ENCODE results near the gene CCDC120. TPM values are rescaled to one million over a fixed set of nuclear protein-coding genes. Genes with fewer than 3 reads are reported as not detected.

CCDC120 gene
- total RNA-seq, 3 donors from 2014 or later (not counting 1 experiment from before 2014, with no cell fraction given): 12.5 to 14.2 (median 13.0) TPM

DNA sequence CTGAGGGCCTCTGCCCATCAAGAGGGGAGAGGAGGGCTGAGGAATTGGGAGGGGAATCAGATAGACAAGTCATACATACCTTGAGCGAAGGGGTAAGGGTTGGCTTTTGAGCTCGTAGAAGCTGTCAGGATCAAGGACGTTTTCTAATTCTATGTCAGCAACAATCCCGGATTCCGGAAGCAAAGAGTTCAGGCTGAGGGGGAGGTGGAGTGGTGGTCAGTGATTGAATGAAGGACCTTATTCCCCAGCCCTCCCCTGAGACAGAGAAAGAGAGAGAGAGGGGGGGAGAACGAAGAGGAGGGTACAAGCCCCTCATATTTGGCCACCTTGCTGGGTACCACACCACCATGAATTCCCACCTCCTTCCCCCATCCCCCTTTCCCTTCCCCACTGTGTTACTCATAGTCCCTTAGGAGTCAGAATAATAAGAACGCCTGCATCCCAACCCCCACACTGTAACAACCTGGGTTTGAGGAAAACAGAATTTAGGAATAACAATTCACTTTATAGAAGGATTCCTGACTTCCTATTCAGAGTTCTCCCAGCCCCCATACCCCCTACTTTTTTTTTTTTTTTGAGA, 18.3 kb upstream of the CCDC120 start:
- peak overlapping the region; percentile 81 to 92 for H3K27ac Mint-ChIP-seq
- Histone ChIP-seq H3K36me3 (ENCODE audit: control insufficient read depth, insufficient read depth, low read length) (peaks cover 17% of the 10 kb centered on the region), H3K4me1 (ENCODE audit: control insufficient read depth, insufficient read depth, low read length) (peaks cover 33% of the 10 kb centered on the region), H3K9me3 (ENCODE audit: control insufficient read depth, insufficient read depth, low read length) (no peaks in the 10 kb centered on the region), H3K4me3 (ENCODE audit: low read length) (no peak overlapping the region), H3K27me3 (ENCODE audit: control insufficient read depth, insufficient read depth, low read length) (no peaks in the 10 kb centered on the region), H3K27ac (ENCODE audit: low read length) (peak overlapping the region; percentile 57)
- ATAC-seq: no peak
- no peak for DNase-seq
- no peak overlapping the region for H3K4me3 Mint-ChIP-seq
- no peaks in the 10 kb centered on the region for H3K36me3 Mint-ChIP-seq
- no peaks in the 10 kb centered on the region for H3K9me3 Mint-ChIP-seq
- TF ChIP-seq, protein P1, sequence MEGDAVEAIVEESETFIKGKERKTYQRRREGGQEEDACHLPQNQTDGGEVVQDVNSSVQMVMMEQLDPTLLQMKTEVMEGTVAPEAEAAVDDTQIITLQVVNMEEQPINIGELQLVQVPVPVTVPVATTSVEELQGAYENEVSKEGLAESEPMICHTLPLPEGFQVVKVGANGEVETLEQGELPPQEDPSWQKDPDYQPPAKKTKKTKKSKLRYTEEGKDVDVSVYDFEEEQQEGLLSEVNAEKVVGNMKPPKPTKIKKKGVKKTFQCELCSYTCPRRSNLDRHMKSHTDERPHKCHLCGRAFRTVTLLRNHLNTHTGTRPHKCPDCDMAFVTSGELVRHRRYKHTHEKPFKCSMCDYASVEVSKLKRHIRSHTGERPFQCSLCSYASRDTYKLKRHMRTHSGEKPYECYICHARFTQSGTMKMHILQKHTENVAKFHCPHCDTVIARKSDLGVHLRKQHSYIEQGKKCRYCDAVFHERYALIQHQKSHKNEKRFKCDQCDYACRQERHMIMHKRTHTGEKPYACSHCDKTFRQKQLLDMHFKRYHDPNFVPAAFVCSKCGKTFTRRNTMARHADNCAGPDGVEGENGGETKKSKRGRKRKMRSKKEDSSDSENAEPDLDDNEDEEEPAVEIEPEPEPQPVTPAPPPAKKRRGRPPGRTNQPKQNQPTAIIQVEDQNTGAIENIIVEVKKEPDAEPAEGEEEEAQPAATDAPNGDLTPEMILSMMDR (IDR thresholded peaks at IDR 0.05): no peak
- H3K4me1 Mint-ChIP-seq: peaks cover 23 to 33% of the 10 kb centered on the region in 2 donors
- intact Hi-C loops (cut with micrococcal nuclease): loop anchor here (5.0 kb wide), 1 partner anchor 123 kb away; the partner anchor contains the start of gene PIM2
- no peaks in the 10 kb centered on the region for H3K27me3 Mint-ChIP-seq (ENCODE audit: low read depth in 2 of 2)
- WGBS (ENCODE audit: insufficient coverage): 88% methylated on average over 5 of the region's 7 CpGs

DNA sequence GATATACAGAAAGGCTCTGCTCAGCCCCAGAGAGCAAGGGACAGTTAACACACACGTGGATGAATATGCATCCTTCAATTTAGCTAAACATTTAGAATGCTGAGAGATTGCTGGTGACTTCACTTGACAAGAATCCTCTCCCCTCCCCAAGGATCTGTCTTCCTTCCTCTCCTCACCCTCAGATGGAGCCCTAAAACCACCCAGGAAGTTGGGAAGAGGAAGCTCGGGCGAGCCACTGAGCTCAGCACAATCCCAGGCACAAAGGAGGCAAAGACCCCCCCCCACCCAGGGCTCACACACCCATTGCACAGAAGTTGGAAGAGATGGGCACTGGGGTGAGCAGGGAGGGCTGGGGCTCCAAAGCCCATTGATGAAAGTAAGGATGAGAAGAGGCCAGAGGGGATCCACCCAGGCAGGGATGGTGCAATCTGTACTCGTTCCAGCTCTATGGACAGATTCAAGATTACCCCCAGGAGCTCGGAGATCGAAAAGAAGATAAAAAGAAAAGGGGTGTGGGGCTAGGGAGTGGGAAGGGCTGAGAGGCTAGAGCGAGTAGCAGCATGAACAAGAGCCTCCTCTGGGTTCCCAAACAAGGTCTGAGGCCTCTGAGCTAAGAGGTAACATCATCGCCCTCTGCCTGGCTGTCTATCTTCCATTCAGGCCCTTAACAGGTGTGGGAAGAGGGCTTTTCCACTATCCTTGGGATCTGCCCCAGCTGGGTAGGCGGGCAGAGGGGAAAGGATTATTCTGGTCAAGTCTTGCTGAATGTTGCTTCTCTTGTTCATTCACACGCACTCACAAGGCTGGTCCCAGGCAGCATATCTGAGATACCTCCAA, 16.8 kb upstream of the CCDC120 start:
- H3K9me3 ChIP-seq (ENCODE audit: control insufficient read depth, insufficient read depth, low read length): no peaks in the 10 kb centered on the region
- DNase-seq (peak in 1 of 2 donors; percentile 28), ATAC-seq (no peak)
- 32% methylated on average over 4 of the region's 10 CpGs for WGBS (ENCODE audit: insufficient coverage)
- peaks cover 23 to 33% of the 10 kb centered on the region in 2 donors for H3K4me1 Mint-ChIP-seq
- intact Hi-C loops (cut with micrococcal nuclease): loop anchor here (2.0 to 5.0 kb wide), 2 partner anchors 39 to 125 kb away; partner anchors contain the start of genes GRIPAP1 and PIM2
- H3K4me1 ChIP-seq (ENCODE audit: control insufficient read depth, insufficient read depth, low read length): peaks cover 33% of the 10 kb centered on the region
- H3K27me3 ChIP-seq (ENCODE audit: control insufficient read depth, insufficient read depth, low read length): no peaks in the 10 kb centered on the region
- H3K4me3 Mint-ChIP-seq: peak overlapping the region; percentile 86
- H3K27me3 Mint-ChIP-seq (ENCODE audit: low read depth in 2 of 2): no peaks in the 10 kb centered on the region
- H3K9me3 Mint-ChIP-seq: no peaks in the 10 kb centered on the region
- TF ChIP-seq, protein P1 (IDR thresholded peaks at IDR 0.05): no peak
- H3K27ac Mint-ChIP-seq: peak overlapping the region; percentile 89 to 92
- peak overlapping the region; percentile 94 for H3K27ac ChIP-seq (ENCODE audit: low read length)
- H3K36me3 ChIP-seq (ENCODE audit: control insufficient read depth, insufficient read depth, low read length): peaks cover 17% of the 10 kb centered on the region
- peak overlapping the region; percentile 66 for H3K4me3 ChIP-seq (ENCODE audit: low read length)
- no peaks in the 10 kb centered on the region for H3K36me3 Mint-ChIP-seq

DNA sequence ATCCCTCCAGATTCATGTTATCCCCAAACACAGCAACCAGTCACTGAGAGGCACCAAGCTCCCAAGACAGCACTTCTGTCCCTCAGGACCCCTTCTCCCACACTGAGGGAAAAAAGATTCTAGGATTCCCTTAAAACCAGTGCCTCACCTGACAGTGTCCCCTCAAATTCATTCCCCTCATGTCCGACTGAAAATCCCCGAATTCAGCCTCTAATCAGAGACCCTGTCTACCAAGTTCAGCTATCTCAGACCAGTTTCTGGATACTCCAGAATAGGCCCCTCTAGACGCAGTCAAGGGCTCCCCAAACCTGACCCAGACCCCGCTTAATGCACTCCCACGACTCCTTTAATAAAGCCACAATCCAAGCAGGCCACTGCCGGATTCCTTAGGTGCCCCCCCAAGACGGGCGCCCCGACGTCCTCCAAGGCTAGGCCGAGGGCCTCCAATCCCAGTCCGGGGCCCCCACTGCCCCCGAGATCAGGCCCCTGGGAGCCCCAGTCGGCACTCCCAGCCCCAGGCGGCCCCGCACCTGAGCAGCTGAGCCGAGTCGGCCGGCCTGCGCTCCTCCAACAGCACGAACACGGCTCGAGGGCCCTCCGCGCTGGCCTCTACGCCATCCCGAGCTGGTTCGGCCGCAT, 16.1 kb upstream of the CCDC120 start:
- TF ChIP-seq, protein P1 (IDR thresholded peaks at IDR 0.05): no peak
- ATAC-seq (no peak), DNase-seq (no peak)
- peak overlapping the region; percentile 66 for H3K4me3 ChIP-seq (ENCODE audit: low read length)
- under 1% methylated on average over 29 of the region's 29 CpGs for WGBS (ENCODE audit: insufficient coverage)
- H3K36me3 ChIP-seq (ENCODE audit: control insufficient read depth, insufficient read depth, low read length): peaks cover 16% of the 10 kb centered on the region
- H3K27me3 Mint-ChIP-seq (ENCODE audit: low read depth in 2 of 2): no peaks in the 10 kb centered on the region
- intact Hi-C loops (cut with micrococcal nuclease): loop anchor here (1.0 to 5.0 kb wide), 3 partner anchors 40 to 125 kb away; partner anchors contain the start of genes GRIPAP1 and PIM2
- H3K36me3 Mint-ChIP-seq: no peaks in the 10 kb centered on the region
- no peaks in the 10 kb centered on the region for H3K9me3 Mint-ChIP-seq
- H3K27ac ChIP-seq (ENCODE audit: low read length): peak overlapping the region; percentile 94
- peak overlapping the region; percentile 86 for H3K4me3 Mint-ChIP-seq
- H3K9me3 ChIP-seq (ENCODE audit: control insufficient read depth, insufficient read depth, low read length): no peaks in the 10 kb centered on the region
- peaks cover 33% of the 10 kb centered on the region for H3K4me1 ChIP-seq (ENCODE audit: control insufficient read depth, insufficient read depth, low read length)
- peak overlapping the region; percentile 89 to 92 for H3K27ac Mint-ChIP-seq
- peaks cover 23 to 33% of the 10 kb centered on the region in 2 donors for H3K4me1 Mint-ChIP-seq
- H3K27me3 ChIP-seq (ENCODE audit: control insufficient read depth, insufficient read depth, low read length): no peaks in the 10 kb centered on the region

Data from natural killer cell (primary cell).